ENCODE measurements around the gene FGFR3. TPM values are rescaled to one million over a fixed set of nuclear protein-coding genes. Genes with fewer than 3 reads are reported as not detected.

Gene FGFR3
- total RNA-seq, 6 donors from 2014 or later, result 18.5 to 92.2 (median 24.4) TPM

GRCh38 chr4:1799387-1800375 lies 6.6 kb downstream of the FGFR3 start:
- H3K27me3 ChIP-seq, result peaks cover 0 to 13% (median 3%) of the 10 kb centered on the region in 4 donors
- DNase-seq (peak in 1 of 2 donors; percentile 81), ATAC-seq (ENCODE audit: low FRiP score in 2 of 2) (no peak)
- H3K4me3 ChIP-seq, result no peak overlapping the region
- H3K9me3 ChIP-seq, result no peaks in the 10 kb centered on the region
- no peak overlapping the region for H3K27ac ChIP-seq
- H3K4me1 ChIP-seq, result peaks cover 14 to 27% (median 19%) of the 10 kb centered on the region in 4 donors
- H3K36me3 ChIP-seq, result peaks cover 0 to 15% (median 7%) of the 10 kb centered on the region in 4 donors
- WGBS, 2 donors, result 88 to 96% methylated on average over 12 to 27 of the region's 41 CpGs
- TF ChIP-seq EP300 (IDR thresholded peaks at IDR 0.05) (no peak), CTCF (IDR thresholded peaks at IDR 0.05) (no peak), POLR2AphosphoS5 (IDR thresholded peaks at IDR 0.05) (no peak), POLR2A (IDR thresholded peaks at IDR 0.05) (no peak)

DNA sequence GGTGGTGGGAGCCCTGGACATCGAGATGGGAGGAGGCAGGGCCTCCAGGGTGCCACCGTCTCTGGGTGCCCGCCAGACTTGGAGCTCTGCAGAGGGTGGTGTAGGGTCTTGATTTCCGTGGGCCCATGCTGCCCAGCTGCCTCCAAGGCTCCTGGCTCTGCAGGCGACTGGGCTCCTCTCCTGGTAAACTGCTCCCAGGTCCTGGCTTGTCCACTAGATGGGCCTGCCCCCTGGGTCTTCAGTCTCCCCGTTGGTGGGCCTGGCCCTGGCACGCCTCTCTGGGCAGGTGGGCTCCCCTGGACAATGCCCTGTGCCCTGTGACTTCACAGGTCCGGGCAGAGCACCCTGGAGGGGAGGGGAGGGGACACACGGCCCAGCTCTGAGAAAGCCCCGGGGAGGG lies 7.7 kb downstream of the FGFR3 start:
- ATAC-seq (ENCODE audit: low FRiP score in 2 of 2) (no peak), DNase-seq (peak in 1 of 2 donors; percentile 61)
- Histone ChIP-seq H3K36me3 (peaks cover 0 to 25% (median 10%) of the 10 kb centered on the region in 4 donors), H3K4me1 (peaks cover 2 to 16% (median 9%) of the 10 kb centered on the region in 4 donors), H3K4me3 (no peak overlapping the region), H3K27me3 (peaks cover 0 to 3% (median 0%) of the 10 kb centered on the region in 4 donors), H3K27ac (no peak overlapping the region), H3K9me3 (no peaks in the 10 kb centered on the region)
- 80 to 92% methylated on average over 1 to 10 of the region's 10 CpGs for WGBS, 2 donors
- TF ChIP-seq EP300 (IDR thresholded peaks at IDR 0.05), result no peak
- TF ChIP-seq POLR2AphosphoS5 (IDR thresholded peaks at IDR 0.05), result no peak
- no peak for TF ChIP-seq CTCF (IDR thresholded peaks at IDR 0.05)

DNA sequence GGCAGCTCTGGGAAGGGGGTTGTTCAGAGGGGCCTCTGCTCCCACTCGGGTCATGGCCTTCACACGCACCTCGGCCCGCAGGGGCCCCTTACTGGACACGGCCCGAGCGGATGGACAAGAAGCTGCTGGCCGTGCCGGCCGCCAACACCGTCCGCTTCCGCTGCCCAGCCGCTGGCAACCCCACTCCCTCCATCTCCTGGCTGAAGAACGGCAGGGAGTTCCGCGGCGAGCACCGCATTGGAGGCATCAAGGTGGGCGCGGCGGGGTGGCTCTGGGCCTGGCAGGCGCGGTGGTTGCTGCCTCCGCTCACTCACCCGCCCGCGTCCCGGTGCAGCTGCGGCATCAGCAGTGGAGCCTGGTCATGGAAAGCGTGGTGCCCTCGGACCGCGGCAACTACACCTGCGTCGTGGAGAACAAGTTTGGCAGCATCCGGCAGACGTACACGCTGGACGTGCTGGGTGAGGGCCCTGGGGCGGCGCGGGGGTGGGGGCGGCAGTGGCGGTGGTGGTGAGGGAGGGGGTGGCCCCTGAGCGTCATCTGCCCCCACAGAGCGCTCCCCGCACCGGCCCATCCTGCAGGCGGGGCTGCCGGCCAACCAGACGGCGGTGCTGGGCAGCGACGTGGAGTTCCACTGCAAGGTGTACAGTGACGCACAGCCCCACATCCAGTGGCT lies 8.3 kb downstream of the FGFR3 start:
- H3K4me3 ChIP-seq, result no peak overlapping the region
- 95 to 96% methylated on average over 5 to 56 of the region's 56 CpGs for WGBS, 2 donors
- peaks cover 2 to 10% (median 4%) of the 10 kb centered on the region in 4 donors for H3K4me1 ChIP-seq
- DNase-seq (peak in 1 of 2 donors; percentile 82), ATAC-seq (ENCODE audit: low FRiP score in 2 of 2) (no peak)
- peaks cover 0 to 29% (median 12%) of the 10 kb centered on the region in 4 donors for H3K36me3 ChIP-seq
- TF ChIP-seq POLR2AphosphoS5 (IDR thresholded peaks at IDR 0.05), result no peak
- no peak for TF ChIP-seq EP300 (IDR thresholded peaks at IDR 0.05)
- no peak for TF ChIP-seq CTCF (IDR thresholded peaks at IDR 0.05)
- H3K27me3 ChIP-seq, result no peaks in the 10 kb centered on the region
- H3K9me3 ChIP-seq, result no peaks in the 10 kb centered on the region
- no peak overlapping the region for H3K27ac ChIP-seq

DNA sequence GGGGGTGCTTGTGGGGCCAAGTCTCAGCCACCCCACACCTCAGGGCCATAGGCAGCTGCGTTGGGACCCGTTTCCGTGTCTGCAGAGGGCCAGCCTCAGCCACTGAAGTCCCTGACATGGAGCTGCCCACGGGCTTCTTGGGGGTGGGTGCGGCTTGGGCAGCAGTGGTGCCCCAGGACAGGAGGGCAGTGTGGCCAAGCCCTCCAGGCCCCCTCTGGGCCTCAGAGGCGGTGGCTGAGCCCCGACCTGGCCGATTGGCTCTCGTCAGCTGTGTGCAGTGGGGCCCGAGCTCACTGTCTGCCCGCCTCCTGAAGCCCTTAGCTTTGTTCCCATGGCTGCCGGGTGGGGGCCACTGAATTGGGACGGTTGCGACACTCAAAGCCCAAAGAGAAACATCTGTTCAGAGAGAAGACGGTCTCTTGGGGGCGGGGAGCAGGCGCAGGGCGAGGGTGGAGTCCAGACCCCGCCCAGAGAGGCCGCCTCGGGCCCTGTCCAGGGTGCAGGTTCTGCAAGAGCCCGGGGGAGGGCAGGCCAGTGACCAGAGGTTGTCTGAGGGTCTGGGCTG lies 9.1 kb downstream of the FGFR3 start:
- no peak for ATAC-seq (ENCODE audit: low FRiP score in 2 of 2)
- H3K36me3 ChIP-seq, result peaks cover 0 to 37% (median 13%) of the 10 kb centered on the region in 4 donors
- H3K9me3 ChIP-seq, result no peaks in the 10 kb centered on the region
- H3K27ac ChIP-seq, result no peak overlapping the region
- peak in 1 of 2 donors; percentile 79 for DNase-seq
- H3K27me3 ChIP-seq, result no peaks in the 10 kb centered on the region
- no peak overlapping the region for H3K4me3 ChIP-seq
- peaks cover 2 to 4% (median 3%) of the 10 kb centered on the region in 4 donors for H3K4me1 ChIP-seq
- TF ChIP-seq CTCF (IDR thresholded peaks at IDR 0.05) (no peak), POLR2A (IDR thresholded peaks at IDR 0.05) (no peak), POLR2AphosphoS5 (IDR thresholded peaks at IDR 0.05) (no peak), EP300 (IDR thresholded peaks at IDR 0.05) (no peak)
- WGBS, 2 donors, result 52 to 76% methylated on average over 9 to 22 of the region's 22 CpGs

Measured in upper lobe of left lung (tissue), 6 donors.